GM18499 (cell line): ENCODE results near the gene INSYN2A.

Experiments
- ATAC-seq: cut with Tn5 transposase; IDR thresholded peaks from one replicate; pipeline ENCODE4 v1.9.1; 2021; ENCODE audit warnings: moderate number of reproducible peaks; ENCODE audit not compliant: insufficient read depth, unreplicated experiment

Gene INSYN2A

GRCh38 chr10:127157089-127157488 is 39.3 kb downstream of the INSYN2A start:
- no peak for ATAC-seq

GRCh38 chr10:127154831-127155620 is 41.4 kb downstream of the INSYN2A start:
- ATAC-seq = no peak

DNA sequence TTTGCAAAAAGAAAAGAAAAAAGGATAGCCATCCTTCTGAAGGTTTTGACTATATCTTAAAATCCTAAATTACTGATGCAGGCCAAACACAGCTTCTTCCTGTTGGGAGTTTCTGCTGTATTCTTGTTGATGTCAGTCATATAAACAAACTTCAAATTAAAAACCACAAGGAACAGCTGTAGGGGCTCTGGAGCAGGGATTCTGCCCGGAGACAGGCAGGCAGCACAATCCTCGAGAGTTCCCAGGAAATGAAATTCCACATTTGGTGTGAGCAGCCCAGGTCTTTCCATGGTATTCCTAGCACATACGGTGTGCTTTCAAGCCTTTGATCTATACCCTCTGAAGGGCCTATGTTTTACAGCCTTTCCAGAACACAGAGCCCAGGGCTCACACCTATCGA is 43.2 kb downstream of the INSYN2A start:
- no peak for ATAC-seq

GRCh38 chr10:127151981-127152699 is 44.3 kb downstream of the INSYN2A start:
- no peak for ATAC-seq

GRCh38 chr10:127151541-127151940 is 44.9 kb downstream of the INSYN2A start:
- ATAC-seq = no peak

GRCh38 chr10:127150136-127150535 is 46.3 kb downstream of the INSYN2A start:
- ATAC-seq = no peak

GRCh38 chr10:127149501-127150081 is 46.8 kb downstream of the INSYN2A start:
- no peak for ATAC-seq

GRCh38 chr10:127148933-127149220 is 47.5 kb downstream of the INSYN2A start:
- no peak for ATAC-seq

DNA sequence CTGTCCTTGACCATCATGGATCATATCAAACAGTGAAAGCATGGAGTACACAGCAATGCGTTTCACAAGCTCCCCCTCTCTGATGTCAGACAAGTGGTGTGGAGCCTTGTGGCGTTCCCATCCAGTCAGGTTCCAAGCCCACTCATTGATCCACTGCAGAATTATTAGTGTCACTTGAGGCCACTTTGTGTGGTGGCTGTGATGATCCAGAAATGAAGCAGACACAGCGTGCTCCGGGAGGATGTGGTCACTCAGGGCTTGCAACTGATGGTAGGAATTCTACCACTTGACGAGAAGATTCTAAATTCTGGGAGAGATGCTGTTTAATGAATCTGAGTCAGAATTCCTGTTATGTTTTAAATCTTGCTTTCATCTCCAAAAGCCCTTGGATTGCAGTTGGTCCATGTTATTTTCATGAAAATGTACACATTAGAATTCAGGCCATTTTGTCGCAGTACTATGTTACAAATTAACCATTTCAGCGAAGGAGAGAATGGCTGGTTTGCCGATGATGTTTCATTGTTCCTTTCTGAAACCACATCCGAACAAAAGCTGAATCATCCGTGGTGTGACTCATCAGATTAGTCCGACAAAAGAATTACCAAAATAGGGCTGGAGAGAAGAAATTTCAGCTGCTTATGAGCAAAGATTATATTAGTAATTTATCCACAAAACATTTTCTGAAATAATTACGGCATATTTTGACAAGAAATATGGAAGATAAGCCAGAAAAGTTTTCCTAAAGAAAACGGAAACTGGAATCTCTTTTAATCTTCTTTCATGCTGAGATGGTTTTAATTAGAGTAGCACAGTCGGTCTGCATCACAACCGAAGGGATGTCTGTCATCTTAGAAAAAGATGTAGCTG is 48.1 kb downstream of the INSYN2A start:
- no peak for ATAC-seq

GRCh38 chr10:127146661-127147060 is 49.7 kb downstream of the INSYN2A start:
- ATAC-seq = no peak
